Medulla oblongata (tissue), 1 donor: ENCODE results near the gene PRRX2.
"Not testable (repeated sequence)": the region's sequence is repeated elsewhere in the genome, so short reads cannot be mapped to it uniquely, and the experiment has no call there.

Source experiments
- DNase-seq: peaks from one replicate; pipeline ENCODE4 v3.0.0-alpha.2; 2015; ENCODE audit errors: extremely low spot score

The PRRX2 gene

DNA sequence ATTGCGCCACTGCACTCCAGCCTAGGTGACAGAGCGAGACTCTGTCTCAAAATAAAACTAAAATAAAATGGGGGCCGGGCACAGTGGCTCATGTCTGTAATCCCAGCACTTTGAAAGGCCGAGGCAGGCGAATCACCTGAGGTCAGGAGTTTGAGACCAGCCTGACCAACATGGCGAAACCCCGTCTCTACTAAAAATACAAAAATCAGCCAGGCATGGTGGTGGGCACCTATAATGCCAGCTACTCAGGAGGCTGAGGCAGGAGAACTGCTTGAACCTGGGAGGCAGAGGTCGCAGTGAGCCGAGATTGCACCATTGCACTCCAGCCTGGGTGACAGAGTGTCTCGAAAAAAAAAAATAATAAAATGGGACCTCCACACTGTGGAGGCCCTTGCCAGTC, 29.1 kb upstream of the PRRX2 start:
- not testable (repeated sequence) for DNase-seq

DNA sequence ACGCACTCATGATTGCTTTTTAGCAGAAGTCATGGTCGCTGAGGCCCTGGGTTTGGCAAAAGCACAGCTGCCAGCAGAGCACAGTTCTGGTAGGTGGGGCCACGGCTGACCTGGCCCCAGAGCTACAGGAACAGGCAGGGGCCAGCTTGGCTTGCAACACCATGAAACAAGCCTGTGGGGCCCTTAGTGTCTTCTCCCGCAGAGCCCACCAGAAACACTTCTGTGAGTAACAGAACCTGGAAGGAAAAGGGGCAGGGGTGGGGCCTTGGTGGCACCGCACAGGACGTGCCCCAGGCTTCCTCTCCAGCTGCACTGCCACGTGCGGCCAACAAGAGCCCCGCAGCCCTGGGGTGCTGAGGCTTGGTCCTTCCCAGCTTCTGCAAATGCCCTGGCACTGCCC, 28.3 kb upstream of the PRRX2 start:
- no peak for DNase-seq

DNA sequence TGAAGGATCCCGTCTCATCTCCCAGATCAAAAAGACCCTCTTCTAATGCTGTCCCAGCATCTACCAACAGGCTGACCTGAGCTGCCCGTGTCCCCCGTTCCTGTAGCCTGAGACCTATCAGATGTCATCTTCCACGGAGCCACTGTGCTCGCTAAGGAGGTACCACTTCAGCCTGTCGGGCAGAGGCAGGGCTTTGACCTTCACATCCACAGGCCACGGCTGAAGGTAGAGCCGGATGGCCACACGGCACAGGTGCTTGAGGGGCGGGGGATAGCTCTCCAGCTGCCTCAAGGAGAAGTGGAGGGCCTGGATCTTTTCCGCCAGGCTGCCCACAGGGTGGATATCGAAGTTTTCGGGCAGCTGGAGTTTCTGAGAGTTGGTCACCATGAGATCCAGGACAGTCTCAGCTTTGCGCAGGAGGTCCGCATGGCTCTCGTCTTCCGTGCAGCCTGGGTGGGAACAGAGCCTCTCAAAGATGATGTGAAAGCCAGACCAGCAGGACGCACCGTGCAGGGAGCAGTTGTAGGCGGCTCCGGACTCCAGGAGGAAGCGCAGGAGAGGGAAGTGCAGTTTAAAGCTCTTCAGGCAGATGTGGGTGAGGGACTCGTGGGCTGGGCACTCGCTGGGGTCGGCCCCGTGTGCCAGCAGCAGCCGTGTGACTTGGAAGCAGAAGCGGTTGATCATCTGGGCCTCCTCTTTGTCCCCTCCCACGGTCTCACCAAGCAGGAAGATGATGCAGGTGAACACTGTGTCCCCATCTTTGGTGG, 27.6 kb upstream of the PRRX2 start:
- DNase-seq, result no peak

DNA sequence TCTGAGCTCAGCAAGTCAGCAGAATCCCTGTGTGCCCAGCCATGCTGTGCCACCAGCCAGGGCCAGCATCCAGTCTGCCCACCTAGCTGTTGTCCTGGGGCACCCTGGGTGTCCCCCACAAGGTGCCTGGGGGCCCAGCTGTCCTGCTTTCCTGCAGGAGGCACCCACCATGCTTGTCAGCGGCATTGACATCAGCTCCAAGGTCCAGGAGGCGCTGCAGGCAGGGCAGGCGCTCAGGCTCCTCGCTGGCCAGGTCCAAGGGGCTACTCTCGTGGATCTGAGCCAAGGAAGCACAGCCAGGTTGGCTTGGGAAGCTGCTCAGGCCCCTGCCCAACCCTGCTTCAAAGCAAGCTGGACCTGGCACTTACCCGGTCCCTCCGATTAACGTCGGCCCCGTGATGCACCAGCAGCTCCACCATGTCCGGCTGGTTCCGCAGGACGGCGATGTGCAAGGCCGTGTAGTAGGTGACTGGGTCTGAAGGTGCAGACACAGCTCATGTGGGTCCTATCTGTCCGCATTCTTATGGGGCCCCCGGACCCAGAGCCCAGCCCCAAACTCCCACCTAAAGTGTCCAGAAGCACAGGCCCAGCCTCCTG, 26.3 kb upstream of the PRRX2 start:
- no peak for DNase-seq

DNA sequence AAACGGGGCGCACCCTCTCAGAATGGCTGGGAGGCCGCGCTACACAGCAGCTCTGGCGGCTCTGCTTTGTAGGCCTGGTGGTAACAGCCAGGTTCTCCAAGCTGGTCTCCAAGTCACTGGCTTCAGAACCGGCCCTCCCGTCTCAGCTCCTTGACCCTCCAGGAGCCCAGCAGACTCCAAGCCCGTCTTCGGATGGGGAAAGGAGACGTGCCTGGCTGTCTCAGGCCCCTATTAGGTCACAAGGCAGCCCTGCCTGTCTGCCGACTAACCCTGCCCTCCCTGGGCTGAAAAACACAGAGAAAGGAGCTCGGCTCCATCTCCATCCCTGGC, 25.7 kb upstream of the PRRX2 start:
- DNase-seq, result no peak

DNA sequence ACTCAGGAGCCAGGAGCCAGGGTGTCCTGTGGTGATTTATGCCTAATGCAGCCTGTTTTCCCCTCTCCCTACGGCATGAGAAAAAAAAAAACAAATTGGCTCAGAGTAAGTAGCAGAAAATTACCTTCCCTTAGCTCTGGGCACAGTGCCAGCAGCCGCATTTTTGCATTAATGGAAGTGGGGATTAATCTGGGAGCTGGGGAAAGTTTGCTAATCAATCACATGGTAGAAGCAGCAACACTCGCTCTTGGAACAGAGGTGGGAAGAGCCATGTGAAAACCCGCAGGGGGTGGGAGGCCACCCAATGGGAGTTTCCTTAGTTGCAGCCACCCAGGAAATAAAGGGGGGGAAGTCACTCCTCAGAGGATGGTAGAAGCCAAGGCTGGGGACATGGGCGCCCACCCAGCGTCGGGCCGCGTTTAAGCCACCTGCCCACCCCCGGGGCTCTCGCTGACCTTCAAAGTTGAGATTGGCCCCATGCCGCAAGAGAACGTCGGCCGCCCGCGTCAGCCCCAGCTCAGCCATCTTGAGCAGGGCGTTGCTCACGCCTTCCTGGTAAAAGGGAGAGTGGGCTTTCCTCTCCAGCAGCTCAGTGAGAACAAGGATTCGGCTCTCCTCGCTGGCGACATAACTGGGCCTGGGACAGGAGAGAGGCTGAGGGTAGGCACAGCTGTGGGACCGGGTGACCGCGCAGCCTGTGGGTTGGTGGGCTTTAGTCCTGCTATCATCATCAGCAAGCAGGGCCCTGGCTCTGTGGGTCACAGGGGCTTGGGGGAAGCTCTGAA, 25.2 kb upstream of the PRRX2 start:
- DNase-seq, result peak; percentile 60

DNA sequence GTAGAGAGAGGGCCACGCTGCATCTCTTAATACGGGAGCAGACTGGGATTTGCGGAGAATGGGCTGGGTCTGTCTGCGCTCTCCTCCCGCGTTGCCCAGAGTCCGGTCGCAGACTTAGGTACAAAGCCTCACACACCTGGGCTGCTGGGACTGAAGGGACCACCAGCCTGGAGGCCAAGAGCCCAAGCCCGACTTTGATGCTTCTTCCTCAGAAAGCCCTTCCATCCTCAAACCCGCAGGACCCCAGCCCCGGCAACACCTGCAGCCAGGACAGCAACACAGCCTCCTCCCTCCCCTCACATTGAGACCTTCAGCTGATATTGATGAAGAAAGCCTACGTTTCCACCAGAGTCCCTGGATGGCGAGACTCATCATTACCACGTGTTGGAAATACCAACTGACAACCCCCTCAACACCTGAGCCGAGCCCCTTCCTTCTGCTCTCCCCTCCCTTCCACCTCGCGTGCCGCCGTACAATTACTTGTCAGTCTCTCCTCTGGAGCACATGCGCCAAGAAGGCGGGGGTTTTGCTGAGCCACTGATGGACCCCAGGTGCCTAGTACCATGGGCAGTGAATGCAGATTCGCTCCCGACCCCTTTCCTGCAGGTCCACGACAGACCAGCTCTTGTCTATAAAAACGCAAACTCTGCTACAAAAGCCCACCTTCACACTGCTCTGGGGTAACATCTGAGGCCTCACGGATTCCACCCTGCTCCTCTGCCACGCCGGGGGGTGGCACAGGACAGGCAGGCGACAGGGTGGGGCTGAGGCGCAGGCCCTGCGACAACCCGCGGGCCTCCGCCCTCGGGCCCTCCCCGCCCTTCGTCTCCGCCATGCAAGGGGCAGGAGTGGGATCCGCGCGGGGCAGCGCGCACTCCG, 24.3 kb upstream of the PRRX2 start:
- no peak for DNase-seq

DNA sequence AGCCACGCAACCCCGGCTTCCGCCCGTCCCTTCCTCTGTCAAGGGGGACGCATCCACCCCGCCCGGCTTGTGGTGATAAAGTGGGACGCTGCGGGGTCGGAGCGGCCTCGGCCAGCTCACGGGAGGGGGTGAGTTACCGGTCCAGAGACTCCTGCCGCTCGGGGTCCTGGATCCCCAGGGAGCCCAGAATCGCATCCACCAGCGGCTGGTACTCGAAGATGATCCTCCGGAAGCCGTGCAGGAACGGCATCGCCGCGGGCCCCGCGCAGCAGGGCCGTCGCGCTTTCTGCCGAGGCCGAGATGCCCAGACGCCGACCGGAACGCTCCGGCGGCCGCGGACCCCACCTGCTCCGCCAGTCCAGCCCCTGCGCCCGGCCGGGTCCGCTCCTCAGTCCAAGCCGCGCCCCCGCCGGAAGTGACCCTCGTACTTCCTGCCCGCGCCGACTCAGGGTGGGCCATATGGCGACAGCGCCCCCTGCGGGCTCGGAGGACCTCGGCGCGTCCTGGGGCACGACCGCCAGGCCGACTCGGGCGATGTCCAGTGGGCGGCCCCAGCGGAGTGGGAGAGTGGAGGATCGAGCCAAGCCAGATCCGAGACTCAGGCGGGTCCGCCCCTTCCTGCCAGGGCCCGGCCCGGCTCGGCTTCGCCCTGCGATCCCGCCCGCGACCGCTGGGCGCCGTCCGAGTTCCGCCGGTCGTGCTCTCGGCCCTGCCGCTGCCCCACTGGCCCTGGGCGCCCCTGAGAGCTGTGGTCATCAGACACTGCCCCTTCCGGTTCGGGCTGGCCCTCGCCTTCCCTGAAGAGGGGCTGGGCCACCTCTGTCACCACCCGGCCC, 23.5 kb upstream of the PRRX2 start, which contains the start of gene ASB6:
ASB6 (minus strand) TSS at position 402 of the 836 bp plus-strand sequence; CDS start at position 250, 152 bp downstream.
- DNase-seq, result peak; percentile 96

DNA sequence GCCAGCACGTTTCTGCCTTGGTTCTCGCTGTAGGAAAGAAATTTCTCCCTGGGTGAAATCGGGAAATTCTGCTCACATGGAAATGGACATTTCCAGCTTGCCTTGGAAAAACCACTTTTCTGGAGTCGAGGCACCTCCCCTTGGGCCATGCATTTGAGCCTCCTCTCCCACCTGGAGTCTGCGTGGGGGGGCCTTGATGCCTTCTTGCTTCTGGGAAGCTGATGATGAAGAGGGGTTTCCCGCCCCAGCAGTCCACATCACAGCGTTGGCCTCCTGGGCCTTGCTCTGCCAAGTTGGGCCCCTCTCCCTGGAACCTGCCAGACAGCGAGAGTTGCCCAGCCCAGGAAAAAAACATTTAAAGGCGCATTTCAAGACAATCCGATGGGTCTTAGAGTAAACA, 21.7 kb upstream of the PRRX2 start:
- DNase-seq, result no peak

DNA sequence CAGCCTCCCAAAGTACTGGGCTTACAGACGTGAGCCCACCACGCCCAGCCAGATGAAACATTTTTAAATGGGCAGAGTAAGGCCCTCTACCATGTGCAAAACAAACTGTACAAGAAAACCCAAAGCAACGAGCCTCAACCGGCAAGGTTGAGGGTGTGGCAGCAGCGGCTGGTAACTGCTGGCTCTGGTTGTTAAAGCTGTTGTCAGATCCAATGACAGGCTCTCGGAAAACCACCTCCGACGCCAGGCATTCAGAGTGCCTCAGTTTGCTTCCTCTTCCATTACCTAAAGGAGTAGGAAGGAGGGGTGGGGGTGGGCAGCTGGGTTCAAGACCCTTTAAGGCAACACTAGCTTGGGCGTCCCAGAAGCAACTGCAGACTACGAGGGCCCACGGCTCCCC, 21.1 kb upstream of the PRRX2 start:
- DNase-seq, result no peak

DNA sequence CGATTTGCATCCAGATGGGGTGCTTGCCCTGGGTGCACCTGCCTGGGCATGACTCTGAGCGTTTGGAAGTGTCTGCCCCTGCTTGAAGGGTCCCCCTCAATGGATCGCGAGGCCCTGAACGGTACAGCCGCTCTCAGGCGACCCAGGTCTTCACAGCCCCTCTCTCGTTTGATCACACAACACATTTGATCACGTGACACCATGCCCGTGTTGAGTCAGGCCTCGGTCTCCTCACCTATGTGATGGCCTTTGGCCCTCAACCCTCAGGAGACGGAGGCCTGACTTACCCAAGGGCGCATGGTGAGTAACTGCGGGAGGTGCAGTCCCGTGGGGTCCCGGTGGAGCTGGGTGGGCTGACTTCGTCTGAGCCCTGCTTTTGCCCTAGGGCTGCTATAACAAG, 20.5 kb upstream of the PRRX2 start:
- no peak for DNase-seq

DNA sequence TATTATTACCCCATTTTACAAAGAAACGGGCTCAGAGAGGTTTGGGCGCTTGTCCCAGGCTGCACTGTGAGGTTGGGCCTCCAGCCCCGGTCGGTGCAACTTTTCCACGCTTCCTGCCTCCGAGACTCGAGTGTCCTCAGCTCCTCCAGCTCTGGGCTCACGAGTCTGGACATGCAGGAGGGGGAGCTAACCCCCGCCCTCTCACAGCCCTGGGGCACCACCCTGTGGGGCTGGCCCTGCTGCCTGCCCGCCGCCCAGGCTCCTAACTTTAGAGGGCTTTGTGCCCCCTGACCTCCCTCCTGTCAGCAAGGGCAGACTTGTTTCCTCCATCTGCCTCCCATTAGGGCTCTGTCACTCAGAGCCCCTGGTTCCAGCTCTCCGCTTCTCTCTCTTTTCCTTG, 19.2 kb upstream of the PRRX2 start:
- no peak for DNase-seq

DNA sequence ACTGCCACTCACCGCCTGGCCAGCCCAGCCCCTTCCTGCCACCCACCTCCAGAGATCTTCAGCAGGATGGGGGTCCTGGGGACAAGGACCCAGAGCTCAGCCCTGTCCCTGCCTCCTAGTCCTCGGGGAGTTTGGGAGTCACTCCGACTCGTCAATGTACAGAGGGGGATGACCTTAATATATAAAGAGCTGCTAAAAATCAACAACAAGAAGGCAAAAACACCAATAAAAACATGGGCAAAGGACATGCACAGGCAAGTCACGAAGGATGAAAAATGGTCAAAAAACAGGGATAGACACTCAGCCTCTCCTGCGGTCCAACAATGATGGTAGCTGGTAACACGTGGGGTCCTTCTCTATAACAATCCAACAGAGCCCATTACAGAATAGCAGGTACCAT, 18.8 kb upstream of the PRRX2 start:
- DNase-seq, result no peak

DNA sequence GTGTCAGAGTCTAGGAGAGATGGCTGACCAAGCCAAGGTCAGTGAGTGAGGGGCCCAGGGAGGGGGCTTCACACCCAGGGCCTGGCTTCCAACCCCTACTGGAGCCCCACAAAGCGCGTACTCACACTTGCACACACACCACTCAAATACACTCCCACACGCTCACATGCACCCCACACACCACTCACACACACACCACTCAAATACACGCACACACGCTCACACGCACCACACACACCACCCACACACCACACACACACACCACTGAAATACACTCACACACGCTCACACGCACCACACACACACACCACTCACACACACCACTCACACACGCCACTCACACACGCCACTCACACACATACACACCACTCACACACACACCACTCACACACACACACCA, 17.8 kb upstream of the PRRX2 start:
- no peak for DNase-seq

DNA sequence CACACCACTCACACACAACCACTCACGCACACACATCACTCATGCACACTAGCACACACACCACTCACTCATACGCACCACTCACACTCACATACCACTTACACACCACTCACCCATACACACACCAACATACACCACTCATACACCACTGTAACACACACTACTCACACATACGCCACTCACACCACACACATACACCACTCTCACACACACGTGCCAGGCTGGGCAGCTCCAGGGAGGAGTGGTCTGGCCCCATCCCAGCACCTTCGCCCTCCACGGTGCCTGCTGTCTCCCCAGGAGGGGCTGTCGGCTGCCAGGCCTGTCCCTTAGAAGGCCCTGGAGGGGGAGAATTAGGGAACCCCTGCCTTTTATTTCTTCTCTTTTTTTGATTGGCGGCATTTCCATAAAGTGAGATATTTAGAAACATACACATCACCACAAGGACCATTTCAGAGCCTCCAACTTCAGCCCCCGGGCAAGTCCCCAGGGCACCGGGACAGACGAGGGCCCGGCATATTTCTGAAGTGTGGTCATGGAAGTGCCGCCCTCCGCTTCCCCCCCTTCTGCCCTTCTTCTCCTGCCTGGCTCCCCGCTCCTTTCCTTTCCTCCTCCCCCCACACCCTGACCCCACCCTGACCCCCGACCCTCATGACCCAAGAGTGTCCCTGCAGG, 17.2 kb upstream of the PRRX2 start:
- no peak for DNase-seq

DNA sequence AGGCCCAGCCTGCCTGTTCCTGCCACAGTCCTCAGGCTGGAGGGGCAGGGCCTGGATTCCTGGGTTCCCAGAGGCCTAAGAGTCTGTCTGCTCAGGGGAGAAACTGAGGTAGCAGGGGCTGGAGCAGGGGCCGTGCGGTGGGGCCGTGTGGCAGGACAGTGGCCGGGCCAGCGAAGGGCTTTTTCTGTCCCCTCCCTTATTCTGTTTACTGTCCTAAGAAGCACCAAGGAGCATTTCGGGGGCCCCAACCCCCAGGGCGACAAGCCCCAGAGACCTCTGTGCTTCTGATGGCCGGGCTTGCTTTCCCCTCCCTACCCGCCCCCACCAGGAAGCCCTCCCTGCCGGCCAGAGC, 16.7 kb upstream of the PRRX2 start:
- no peak for DNase-seq

DNA sequence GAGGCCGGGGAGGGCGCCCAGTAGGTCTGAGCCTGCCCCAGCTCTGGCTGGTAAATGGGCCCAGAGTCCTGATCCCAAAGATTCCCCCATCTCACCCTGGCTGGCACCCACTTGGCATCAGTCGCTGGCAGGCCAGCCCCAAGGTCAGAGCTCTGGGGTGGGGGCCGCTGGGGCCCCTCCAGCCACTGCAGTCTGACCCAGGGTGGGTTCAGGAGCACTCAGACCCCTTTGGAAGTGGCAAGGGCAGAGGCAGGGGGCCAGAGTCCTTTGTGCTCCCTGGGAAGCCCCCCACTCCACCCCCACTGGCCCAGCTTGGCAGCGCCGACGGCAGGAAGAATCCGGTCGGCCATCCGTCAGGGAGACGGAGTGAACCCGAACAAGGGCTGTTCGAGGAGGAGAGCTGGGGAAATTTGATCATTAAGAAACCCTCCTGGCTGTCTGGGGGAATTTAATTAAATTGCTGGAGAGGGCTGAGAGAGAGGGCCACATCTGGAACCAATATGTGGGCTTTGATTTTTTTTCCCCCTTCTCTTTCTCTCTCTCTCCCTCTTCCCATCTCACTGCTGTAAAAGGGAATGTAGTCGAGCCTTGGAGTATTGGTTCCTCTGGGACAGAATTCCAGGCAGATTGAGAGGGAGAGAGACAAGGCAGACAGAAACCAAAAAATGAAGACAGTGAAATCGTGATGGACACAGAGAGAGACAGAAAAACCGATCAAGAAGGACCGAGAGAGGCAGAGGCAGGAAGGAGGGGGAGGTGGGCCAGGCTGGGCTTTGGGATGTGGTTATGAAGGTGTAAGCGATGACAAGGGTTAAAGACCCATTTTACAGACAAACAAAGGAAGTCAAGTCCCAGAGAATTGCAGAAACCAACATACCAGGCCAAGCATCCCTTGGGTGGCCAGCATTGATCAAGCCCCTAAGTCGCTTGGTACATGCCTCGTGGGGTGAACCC, 15.4 kb upstream of the PRRX2 start:
- DNase-seq, result no peak

DNA sequence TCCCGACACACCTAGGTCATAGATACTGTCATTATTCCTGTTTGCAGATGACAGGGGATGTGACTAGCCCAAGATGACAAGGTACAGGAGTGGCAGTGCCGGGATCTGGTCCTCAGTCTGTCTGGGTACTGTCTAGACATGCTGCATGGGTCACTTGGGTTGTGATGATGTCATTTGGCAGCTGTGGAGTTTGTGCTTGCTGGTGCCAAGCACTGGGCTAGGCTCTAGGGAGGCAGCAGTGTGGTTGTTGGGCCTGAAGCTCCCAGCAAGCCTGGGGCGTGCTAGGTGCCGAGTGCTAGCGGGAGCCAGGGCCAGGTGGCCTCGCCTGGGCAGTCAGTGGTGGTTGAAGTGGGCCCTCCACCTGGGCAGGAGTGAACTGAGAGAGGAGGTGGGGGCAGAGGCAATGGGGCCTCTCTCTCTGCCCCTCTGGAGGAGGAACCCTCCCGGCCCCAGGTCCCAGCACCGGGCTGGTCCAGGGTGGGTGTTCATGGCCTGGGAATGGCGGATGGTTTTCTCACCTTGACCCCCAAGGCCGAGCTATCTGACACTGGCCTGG, 14.7 kb upstream of the PRRX2 start:
- DNase-seq, result no peak
